ENCODE data around the gene KRT78.

DNA sequence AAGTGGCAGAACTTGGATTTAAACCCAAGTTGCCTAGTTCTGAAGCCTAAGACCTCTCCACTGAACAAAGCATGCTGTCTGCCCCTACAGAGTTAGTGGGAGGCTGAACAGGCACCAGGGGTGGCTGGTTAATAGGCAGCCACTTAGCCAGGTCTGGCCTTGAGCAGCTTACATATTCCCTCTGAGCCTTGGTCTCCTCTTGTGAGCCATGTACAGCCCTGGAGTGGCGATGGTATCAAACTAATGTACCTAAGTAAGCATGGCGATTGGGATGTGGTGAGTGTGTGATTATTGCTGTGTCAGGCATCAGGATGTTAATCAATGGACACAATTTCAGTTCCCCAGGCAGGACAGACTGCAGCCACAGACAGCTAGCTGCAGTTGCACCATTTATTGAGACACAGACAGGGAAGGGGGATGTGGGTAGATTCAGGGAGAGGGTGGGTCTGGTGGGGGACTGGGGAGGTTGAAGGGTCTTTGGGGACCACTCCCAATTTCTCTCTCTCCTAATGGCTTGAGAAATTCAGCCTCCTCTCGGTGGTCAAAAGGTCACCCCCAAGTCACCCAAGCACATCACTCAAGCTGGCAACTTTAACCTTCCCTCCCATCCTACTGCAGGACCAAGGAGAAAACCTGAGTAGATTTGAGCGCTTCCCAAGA is 27.6 kb downstream of the KRT78 start:
- TF ChIP-seq CTCF (IDR thresholded peaks at IDR 0.05) (no peak), POLR2AphosphoS5 (IDR thresholded peaks at IDR 0.05; ENCODE audit: insufficient read depth in 1 of 2, low read depth in 1 of 2) (no peak)

All from vagina (tissue), 2 donors.